HG02943 (cell line): ENCODE measurements around the gene PTCH1.

Experiments used
- ATAC-seq: cut with Tn5 transposase; IDR thresholded peaks from one replicate; pipeline ENCODE4 v1.9.1; 2021; ENCODE audit warnings: mild to moderate bottlenecking, low read depth, moderate library complexity; ENCODE audit not compliant: unreplicated experiment

Gene PTCH1

GRCh38 chr9:95516734-95517558 lies at the start of gene PTCH1:
PTCH1 (minus strand) TSS chr9:95516971.
- ATAC-seq = no peak

- ATAC-seq = no peak
Measured at GRCh38 chr9:95565982-95566381, 49.2 kb upstream of the PTCH1 start.

- ATAC-seq = no peak
Measured at GRCh38 chr9:95561913-95562312, 45.1 kb upstream of the PTCH1 start.

GRCh38 chr9:95557142-95557541 lies 40.4 kb upstream of the PTCH1 start:
- ATAC-seq = no peak

DNA sequence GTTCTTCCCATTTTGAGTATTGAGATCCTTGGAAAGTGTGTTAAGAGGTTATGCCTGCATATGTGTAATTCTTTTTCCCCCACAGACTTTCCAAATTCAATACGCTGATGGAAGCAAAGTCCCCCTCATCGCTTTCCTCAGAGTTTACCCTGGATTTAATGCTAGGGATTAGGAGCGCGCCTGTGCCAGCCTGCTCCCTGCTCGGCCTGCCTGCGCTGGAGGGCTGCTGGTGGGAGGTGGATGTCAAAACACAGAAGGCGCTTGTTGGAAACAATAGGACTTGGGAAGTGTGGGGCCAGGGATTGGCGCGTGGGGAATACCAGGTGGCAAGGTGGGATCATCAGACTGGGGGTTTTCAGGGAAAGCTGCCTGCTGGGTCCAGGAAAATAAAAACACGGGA lies 39.8 kb upstream of the PTCH1 start:
- no peak for ATAC-seq

DNA sequence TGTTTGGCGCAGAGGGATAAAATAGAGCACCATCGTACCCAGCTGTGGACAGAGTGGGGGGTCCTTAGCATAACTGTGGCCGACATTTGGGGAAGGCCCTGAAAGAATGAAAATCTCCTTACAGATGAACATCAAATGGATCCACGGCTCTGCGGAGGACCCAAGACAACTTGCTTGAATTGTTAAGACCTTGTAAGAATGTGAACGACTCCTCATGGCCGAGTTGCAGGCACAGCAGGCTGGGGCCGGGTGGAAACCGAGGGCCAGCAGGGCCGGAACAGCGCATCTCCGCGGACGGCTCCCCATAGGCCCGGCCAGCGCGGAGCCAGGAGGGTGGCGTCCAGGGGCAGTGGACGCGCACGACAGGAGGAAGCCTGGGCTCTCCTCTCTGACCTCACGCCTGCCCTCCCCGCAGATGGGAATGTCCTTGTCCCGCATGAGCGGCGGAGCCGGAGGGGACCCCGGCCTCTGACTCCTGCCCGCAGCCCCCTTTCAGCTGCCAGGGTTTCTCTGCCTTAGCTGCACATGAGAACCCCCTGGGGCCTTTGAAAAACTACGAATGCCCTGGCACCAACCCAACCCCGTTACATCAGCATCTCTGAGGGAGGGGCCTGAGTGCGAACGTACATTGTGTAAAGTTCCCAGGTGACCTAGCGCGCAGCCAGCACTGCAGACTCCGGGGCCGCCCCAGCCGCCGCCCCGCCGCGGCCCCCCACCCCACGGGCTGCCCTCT lies 36.2 kb upstream of the PTCH1 start:
- ATAC-seq = no peak

DNA sequence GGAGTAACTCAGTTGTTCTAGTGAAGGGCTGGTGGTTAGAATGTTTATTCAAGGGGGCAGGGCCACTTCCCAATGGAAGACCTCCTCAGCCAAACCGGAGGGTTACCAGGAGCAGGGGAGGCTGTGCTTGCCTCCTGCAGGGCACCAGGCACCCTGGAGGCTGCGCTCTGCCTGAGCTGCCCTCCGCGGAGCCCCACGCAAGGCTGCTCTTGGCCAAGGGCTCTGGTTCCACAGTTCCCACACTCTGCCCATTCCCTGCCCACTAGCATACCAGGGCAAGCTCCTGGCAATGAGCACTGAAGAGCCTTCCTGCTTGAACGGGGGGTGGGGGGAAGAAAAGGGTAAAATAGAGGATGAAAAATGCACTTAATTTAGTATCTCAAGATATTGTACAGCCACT lies 35.5 kb upstream of the PTCH1 start:
- no peak for ATAC-seq

DNA sequence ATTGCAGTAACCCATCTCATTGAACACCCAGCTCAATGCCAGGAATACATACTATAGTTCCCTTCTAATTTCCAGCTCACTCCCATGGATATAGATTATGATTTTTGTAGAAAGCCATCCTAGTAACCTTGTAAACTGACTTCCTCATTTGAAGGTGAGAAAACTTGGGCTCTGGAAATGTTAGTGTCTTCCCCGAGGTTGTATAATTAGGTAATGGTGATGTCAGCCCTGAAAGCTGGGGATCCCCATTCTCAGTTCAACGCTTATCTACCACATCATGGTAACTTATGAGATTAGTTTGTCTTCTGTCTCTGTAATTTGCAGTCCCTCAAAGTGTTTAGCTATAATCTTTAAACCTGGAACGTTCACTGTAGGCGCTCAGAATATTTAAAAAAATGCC lies 34.6 kb upstream of the PTCH1 start:
- ATAC-seq = no peak

DNA sequence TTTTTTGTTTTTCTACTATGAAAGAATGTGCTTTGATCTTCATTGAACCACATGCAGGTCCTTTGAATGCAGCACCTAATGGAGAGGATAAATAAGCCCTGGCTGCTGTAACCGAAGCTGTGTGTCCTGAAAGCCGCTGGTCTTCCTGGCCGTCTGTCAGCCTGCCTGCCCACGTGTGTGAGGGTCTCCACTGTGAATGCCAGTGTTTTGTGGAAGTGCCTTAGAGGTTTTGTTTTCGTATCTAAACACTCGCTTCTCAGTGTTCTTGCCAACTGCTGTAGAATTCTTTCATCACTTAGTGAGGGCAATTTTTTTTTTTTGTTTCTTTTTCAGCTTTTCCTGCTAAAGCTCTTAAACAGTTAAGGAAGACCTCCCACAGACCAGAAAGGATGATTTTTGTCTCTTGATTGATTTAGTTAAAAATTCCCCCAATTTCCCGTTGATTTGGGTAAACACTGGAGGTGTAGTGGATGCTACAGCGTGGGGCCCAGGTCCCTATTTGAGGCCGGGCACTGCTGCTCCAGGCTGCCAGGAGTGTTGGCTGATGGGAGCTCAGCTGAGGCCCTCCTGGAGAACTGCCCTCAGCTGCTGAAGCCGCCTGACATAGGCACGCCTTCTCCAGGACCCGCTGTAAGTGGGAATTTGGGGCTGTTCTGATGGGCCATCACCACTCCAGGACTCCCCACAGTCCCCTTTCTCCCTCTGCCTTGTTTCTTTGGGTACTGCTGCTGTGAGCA lies 29.2 kb upstream of the PTCH1 start:
- no peak for ATAC-seq

- no peak for ATAC-seq
Measured at GRCh38 chr9:95533996-95534680, 17.4 kb upstream of the PTCH1 start.

- no peak for ATAC-seq
Measured at GRCh38 chr9:95529910-95530309, 13.1 kb upstream of the PTCH1 start.

GRCh38 chr9:95528908-95529502 lies 12.2 kb upstream of the PTCH1 start:
- ATAC-seq = no peak

DNA sequence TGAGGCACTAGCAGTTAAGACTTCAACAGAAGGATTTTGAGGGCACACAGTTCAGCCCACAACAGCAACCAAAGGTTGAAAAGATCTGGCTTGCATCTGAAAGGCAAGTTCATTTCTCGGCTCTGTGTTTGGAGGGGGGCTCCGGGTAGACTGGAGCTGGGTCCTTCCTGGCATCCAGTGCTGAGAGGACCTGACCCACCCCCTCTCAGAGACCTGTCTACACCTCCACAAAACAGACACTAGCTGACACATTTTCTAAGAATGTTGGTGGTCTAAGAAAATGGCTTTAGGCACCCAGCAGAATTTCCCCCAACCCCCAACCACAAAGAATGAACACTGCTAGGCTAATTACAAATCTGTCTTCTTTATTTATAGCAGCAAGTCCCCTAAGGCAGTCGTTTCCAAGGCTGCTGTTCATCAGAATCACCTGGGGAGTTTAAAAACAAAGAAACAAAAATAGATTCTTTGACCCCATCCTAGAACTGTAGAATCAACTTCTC lies 6.2 kb upstream of the PTCH1 start:
- ATAC-seq = no peak

GRCh38 chr9:95521699-95522098 lies 4.9 kb upstream of the PTCH1 start:
- ATAC-seq = no peak

- ATAC-seq = no peak
Measured at GRCh38 chr9:95517559-95518425, 1.0 kb upstream of the PTCH1 start.

DNA sequence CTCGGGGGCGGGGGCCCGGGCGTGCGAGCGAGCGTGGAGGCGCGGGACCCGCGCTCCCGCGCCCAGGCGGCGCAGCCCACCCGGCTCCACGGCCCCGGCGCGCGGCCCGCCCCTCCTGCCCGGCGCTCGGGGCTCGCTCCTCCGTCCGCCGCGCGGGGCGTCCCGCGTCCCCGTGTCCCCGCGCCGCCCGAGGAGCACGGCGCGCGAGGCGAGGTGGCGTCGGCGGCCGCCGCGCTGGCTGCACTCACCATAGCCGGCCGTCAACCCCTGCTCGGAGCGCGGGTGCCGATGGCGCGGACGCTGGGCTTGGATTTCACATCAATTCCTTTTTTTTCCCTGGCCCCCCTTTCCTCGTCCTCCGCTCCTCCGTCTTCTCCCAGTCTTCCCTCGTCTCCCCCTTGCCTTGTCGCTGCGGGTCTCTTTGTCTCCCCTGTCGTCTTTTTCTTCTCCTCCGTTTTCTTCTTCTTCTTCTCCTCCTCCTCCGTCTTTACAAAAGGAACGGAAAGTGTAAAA lies 494 bp downstream of the PTCH1 start:
- no peak for ATAC-seq

DNA sequence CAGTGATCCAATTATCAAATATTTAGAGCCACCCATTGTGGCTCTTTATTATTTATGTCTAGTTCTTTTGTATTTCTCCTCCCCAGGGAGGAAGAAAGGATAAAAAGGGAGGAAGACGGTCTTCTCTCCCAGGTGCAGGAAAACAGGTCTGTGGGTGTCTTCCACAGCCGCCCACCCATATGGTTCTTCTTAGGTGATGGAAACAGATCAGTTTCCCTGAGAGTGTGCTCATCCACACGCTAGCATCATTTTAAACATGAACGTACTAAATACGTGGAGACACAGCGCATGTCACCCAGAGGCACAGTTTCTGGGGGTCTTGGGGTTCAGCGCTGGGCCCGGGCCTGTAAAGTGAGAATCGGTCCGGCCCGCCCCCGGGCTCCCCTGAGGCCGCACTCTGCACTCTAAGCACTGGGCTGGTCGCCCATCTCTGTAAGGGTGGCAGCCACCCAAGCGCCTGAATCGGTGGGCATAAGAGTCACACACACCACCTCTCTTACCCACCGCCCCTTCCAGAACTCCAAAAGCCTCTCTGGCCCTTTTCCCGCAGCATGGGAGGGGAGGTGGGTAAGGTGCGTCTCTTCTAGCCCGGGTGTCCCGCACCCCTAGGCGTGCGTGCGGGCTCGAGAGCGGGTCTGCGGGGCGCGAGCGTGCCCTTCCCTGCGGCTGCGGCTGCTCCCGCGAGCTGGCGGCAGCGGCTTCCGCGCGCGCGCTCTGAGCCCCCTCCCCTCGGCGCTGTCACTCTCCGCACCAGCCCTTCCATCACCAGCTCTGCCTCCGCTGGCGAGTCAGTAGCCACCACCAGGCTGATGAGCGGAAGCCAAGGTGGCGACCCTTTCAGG lies 1.3 kb downstream of the PTCH1 start:
- ATAC-seq = no peak

DNA sequence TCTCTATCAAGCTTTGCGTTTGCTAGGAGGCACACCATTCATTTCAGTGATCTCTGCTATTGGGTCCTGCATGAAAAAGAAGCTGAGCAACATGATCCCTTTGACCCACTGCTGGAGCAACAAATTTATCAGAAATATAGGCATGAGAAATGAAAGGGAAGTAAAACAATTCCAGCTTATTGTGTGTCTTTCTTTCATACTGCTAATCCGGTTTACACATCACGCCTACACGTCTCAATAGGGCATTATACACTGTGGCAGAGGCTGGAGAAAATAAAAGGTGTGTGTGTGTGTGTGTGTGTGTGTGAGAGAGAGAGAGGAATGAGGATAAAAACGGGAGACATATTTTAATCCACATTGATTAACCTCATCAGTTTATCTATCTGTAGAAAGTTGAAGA lies 2.4 kb downstream of the PTCH1 start:
- no peak for ATAC-seq
